Measurements from ENCODE around the gene CREB3L4.

The CREB3L4 gene

GRCh38 chr1:153959454-153959853 lies 8.2 kb upstream of the CREB3L4 start:
- H3K4me3 ChIP-seq (ENCODE audit: low read depth, low read length) = no peak overlapping the region
- DNase-seq (ENCODE audit: low read depth) = no peak
- TF ChIP-seq CTCF (IDR thresholded peaks at IDR 0.05; ENCODE audit: control insufficient read depth, extremely low read depth, insufficient read depth) = no peak

- no peak overlapping the region for H3K4me3 ChIP-seq (ENCODE audit: low read depth, low read length)
- TF ChIP-seq CTCF (IDR thresholded peaks at IDR 0.05; ENCODE audit: control insufficient read depth, extremely low read depth, insufficient read depth) = no peak
- no peak for DNase-seq (ENCODE audit: low read depth)
Measured at GRCh38 chr1:153960206-153960605, 7.5 kb upstream of the CREB3L4 start.

- H3K4me3 ChIP-seq (ENCODE audit: low read depth, low read length) = 0 out of 2 replicates have a peak overlapping the region, but pooled peaks have one; percentile 93
Measured at GRCh38 chr1:153961421-153961820, 6.3 kb upstream of the CREB3L4 start.

GRCh38 chr1:153962088-153963029 lies 5.3 kb upstream of the CREB3L4 start:
- peak overlapping the region; percentile 93 for H3K4me3 ChIP-seq (ENCODE audit: low read depth, low read length)
- no peak for DNase-seq (ENCODE audit: low read depth)
- no peak for TF ChIP-seq CTCF (IDR thresholded peaks at IDR 0.05; ENCODE audit: control insufficient read depth, extremely low read depth, insufficient read depth)

More at GRCh38 chr1:153961421-153961820, 6.3 kb upstream of the CREB3L4 start:
- no peak for DNase-seq (ENCODE audit: low read depth)
- TF ChIP-seq CTCF (IDR thresholded peaks at IDR 0.05; ENCODE audit: control insufficient read depth, extremely low read depth, insufficient read depth) = no peak

GRCh38 chr1:153963030-153963849 lies 4.5 kb upstream of the CREB3L4 start, which contains the start of gene SLC39A1:
Gene SLC39A1, minus strand, starts transcription at chr1:153963537. Its CDS starts 822 bp downstream, at chr1:153962715.
- TF ChIP-seq CTCF (IDR thresholded peaks at IDR 0.05; ENCODE audit: control insufficient read depth, extremely low read depth, insufficient read depth) = no peak
- H3K4me3 ChIP-seq (ENCODE audit: low read depth, low read length) = peak within 1 kb of the TSS; percentile 93
- peak; percentile 93 for DNase-seq (ENCODE audit: low read depth)

- TF ChIP-seq CTCF (IDR thresholded peaks at IDR 0.05; ENCODE audit: control insufficient read depth, extremely low read depth, insufficient read depth) = no peak
- DNase-seq (ENCODE audit: low read depth) = no peak
- peak overlapping the region; percentile 93 for H3K4me3 ChIP-seq (ENCODE audit: low read depth, low read length)
Measured at GRCh38 chr1:153963850-153964331, 3.8 kb upstream of the CREB3L4 start.

Data from LNCaP clone FGC (cell line).